ENCODE measurements around the gene CPA5.

DNA sequence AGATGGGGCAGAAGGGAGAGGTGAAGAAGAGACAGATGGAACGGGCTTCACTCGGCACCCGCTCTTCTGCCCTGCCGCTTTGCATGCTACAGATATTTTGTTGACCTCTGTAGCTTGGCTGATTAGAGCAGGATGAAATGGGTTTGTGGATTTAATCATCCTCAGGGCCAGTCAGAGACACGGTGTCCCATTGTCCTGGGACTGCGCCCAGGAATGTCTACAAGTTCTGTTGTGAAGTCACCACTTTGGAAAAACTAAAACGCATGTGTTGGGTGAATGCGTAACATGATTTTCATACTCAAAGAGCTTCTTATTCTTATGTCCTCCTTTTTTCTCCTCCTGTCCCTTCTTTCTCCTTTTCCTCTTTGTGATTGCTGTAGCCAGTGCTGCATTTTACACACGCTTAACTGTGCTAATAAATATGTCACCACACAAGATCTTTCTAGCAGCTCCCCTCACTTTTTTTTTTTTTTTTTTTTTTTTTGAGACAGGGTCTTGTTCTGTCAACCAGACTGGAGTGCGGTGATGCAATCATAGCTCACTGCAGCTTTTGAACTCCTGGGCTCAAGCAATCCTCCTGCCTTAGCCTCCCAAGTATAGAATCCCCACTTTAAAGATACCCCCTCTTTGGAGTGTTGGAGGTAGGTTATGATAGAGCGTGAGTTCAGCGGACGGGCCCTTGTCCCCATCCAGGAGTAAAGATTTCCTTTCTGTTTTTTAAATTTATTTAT lies 48.2 kb upstream of the CPA5 start:
- TF ChIP-seq, protein P1, sequence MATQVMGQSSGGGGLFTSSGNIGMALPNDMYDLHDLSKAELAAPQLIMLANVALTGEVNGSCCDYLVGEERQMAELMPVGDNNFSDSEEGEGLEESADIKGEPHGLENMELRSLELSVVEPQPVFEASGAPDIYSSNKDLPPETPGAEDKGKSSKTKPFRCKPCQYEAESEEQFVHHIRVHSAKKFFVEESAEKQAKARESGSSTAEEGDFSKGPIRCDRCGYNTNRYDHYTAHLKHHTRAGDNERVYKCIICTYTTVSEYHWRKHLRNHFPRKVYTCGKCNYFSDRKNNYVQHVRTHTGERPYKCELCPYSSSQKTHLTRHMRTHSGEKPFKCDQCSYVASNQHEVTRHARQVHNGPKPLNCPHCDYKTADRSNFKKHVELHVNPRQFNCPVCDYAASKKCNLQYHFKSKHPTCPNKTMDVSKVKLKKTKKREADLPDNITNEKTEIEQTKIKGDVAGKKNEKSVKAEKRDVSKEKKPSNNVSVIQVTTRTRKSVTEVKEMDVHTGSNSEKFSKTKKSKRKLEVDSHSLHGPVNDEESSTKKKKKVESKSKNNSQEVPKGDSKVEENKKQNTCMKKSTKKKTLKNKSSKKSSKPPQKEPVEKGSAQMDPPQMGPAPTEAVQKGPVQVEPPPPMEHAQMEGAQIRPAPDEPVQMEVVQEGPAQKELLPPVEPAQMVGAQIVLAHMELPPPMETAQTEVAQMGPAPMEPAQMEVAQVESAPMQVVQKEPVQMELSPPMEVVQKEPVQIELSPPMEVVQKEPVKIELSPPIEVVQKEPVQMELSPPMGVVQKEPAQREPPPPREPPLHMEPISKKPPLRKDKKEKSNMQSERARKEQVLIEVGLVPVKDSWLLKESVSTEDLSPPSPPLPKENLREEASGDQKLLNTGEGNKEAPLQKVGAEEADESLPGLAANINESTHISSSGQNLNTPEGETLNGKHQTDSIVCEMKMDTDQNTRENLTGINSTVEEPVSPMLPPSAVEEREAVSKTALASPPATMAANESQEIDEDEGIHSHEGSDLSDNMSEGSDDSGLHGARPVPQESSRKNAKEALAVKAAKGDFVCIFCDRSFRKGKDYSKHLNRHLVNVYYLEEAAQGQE (IDR thresholded peaks at IDR 0.05; ENCODE audit: low read depth, low read length), result no peak
- TF ChIP-seq ATF7 (IDR thresholded peaks at IDR 0.05; ENCODE audit: low read depth), result no peak
- TF ChIP-seq RCOR1 (conservative IDR thresholded peaks at IDR 0.05; ENCODE audit: low read depth, low read length), result no peak
- TF ChIP-seq POLR2A (IDR thresholded peaks at IDR 0.05; ENCODE audit: low read depth, low read length), result no peak

Measured in GM12878 (cell line).